HepG2 (cell line): ENCODE results near the gene ZFHX3. TPM values are rescaled to one million over a fixed set of nuclear protein-coding genes. Genes with fewer than 3 reads are reported as not detected.
A peak's percentile ranks its signal among the peaks of the same experiment; 100 is the strongest.

ENCODE experiments used
- CHD4 ChIP-seq: fragments of 200-600 bp; sonication (generic); IDR thresholded peaks from 2 replicates; pipeline ENCODE4 v1.7.0; 2017; ENCODE audit warnings: mild to moderate bottlenecking, low read length, borderline replicate concordance
- FOXA3 ChIP-seq: IDR thresholded peaks from 2 replicates; pipeline ENCODE4 v1.6.1; 2016; ENCODE audit warnings: missing genetic modification reagents, missing compliant biosample characterization
- FOXC1 ChIP-seq: sonication (generic); formaldehyde crosslinking; IDR thresholded peaks from 2 replicates; pipeline ENCODE4 v1.8.0; 2022; ENCODE audit warnings: mild to moderate bottlenecking, missing genetic modification reagents, borderline replicate concordance
- GPN1 ChIP-seq: sonication (generic); formaldehyde crosslinking; IDR thresholded peaks from 2 replicates; pipeline ENCODE4 v1.5.1; 2020; ENCODE audit warnings: missing genetic modification reagents, borderline replicate concordance
- HMG20B ChIP-seq: conservative IDR thresholded peaks from 2 replicates; pipeline ENCODE4 v1.6.1; 2016; ENCODE audit warnings: missing genetic modification reagents, missing compliant biosample characterization
- JUNB ChIP-seq: sonication (generic); formaldehyde crosslinking; IDR thresholded peaks from 2 replicates; pipeline ENCODE4 v1.8.0; 2022; ENCODE audit warnings: missing genetic modification reagents, mild to moderate bottlenecking, borderline replicate concordance
- MAFK ChIP-seq, 2 experiments: IDR thresholded peaks in 1 of 2; conservative IDR thresholded peaks in 1 of 2; 2 replicates each; pipeline ENCODE4 v1.6.1; 2011; ENCODE audit warnings: improper control_type of control experiment in 2 of 2, low read length in 2 of 2
- MTF1 ChIP-seq: sonication (generic); formaldehyde crosslinking; IDR thresholded peaks from 2 replicates; pipeline ENCODE4 v1.5.0; 2020; ENCODE audit warnings: missing genetic modification reagents
- NAIF1 ChIP-seq: sonication (generic); formaldehyde crosslinking; IDR thresholded peaks from 2 replicates; pipeline ENCODE4 v1.5.0; 2020; ENCODE audit warnings: mild to moderate bottlenecking, missing genetic modification reagents, borderline replicate concordance
- NPAS2 ChIP-seq: sonication (generic); formaldehyde crosslinking; IDR thresholded peaks from 2 replicates; pipeline ENCODE4 v1.8.0; 2022; ENCODE audit warnings: mild to moderate bottlenecking, missing genetic modification reagents, borderline replicate concordance
- SNAI1 ChIP-seq: sonication (generic); formaldehyde crosslinking; IDR thresholded peaks from 2 replicates; pipeline ENCODE4 v1.5.0; 2020; ENCODE audit warnings: mild to moderate bottlenecking, missing genetic modification reagents, borderline replicate concordance
- SPEN ChIP-seq: sonication (generic); formaldehyde crosslinking; IDR thresholded peaks from 2 replicates; pipeline ENCODE4 v1.5.1; 2020; ENCODE audit warnings: low read depth, mild to moderate bottlenecking, missing genetic modification reagents
- SRF ChIP-seq: IDR thresholded peaks from 2 replicates; pipeline ENCODE4 v1.6.1; 2011; ENCODE audit warnings: mild to moderate bottlenecking, low read depth, low read length, moderate library complexity
- U2AF2 ChIP-seq: fragments of 200-400 bp; formaldehyde crosslinking; IDR thresholded peaks from 2 replicates; pipeline ENCODE4 v1.6.1; 2017; ENCODE audit warnings: low read depth, mild to moderate bottlenecking, low read length
- ZKSCAN5 ChIP-seq: sonication (generic); formaldehyde crosslinking; IDR thresholded peaks from 2 replicates; pipeline ENCODE4 v1.5.1; 2020; ENCODE audit warnings: mild to moderate bottlenecking, missing genetic modification reagents
- ZMYM4 ChIP-seq: sonication (generic); formaldehyde crosslinking; IDR thresholded peaks from 2 replicates; pipeline ENCODE4 v1.8.1; 2023; ENCODE audit warnings: mild to moderate bottlenecking, missing genetic modification reagents
- ZNF180 ChIP-seq: sonication (generic); formaldehyde crosslinking; IDR thresholded peaks from 2 replicates; pipeline ENCODE4 v1.4.0; 2020; ENCODE audit warnings: low read depth, missing genetic modification reagents, borderline replicate concordance
- ZNF30 ChIP-seq: sonication (generic); formaldehyde crosslinking; IDR thresholded peaks from 2 replicates; pipeline ENCODE4 v1.5.0; 2020; ENCODE audit warnings: mild to moderate bottlenecking, missing genetic modification reagents
- ZNF550 ChIP-seq: sonication (generic); formaldehyde crosslinking; IDR thresholded peaks from 2 replicates; pipeline ENCODE4 v1.4.0; 2020; ENCODE audit warnings: mild to moderate bottlenecking, missing genetic modification reagents, borderline replicate concordance
- ZNF572 ChIP-seq: sonication (generic); formaldehyde crosslinking; IDR thresholded peaks from 2 replicates; pipeline ENCODE4 v1.5.1; 2020; ENCODE audit warnings: mild to moderate bottlenecking, missing genetic modification reagents
- ZNF614 ChIP-seq: IDR thresholded peaks from 2 replicates; pipeline ENCODE4 v1.6.1; 2018; ENCODE audit warnings: missing biosample characterization, missing genetic modification reagents, inconsistent platforms, borderline replicate concordance
- ZNF768 ChIP-seq: sonication (generic); formaldehyde crosslinking; IDR thresholded peaks from 2 replicates; pipeline ENCODE4 v1.4.0; 2020; ENCODE audit warnings: missing genetic modification reagents
- polyA plus RNA-seq, 8 experiments: library from polyadenylated mRNA; depleted of rRNA in 3 of 8; stranded (reverse) in 7 of 8; unstranded in 1 of 8; fragments of >200 nt; fragmentation: Illumina TruSeq in 4 of 8; extraction: Trizol in 4 of 8; gene quantifications; 2 replicates each; pipeline versions ENCODE4 v1.2.1 to v1.2.3, GENCODE V29; 2011 to 2016; ENCODE audit warnings: low read depth in 4 of 8, missing spikeins in 1 of 8, mixed read lengths in 1 of 8; ENCODE audit not compliant: insufficient read depth in 1 of 8
- total RNA-seq, 5 experiments: library from RNA; depleted of rRNA; stranded (reverse); fragments of >200 nt; fragmentation: Illumina TruSeq; extraction: Trizol; gene quantifications; 2 replicates each; pipeline ENCODE4 v1.2.3, GENCODE V29; 2016; ENCODE audit warnings: low read depth in 1 of 5
- TF ChIP-seq, protein P1 (sequence below): sonication (generic); formaldehyde crosslinking; IDR thresholded peaks from 2 replicates; pipeline ENCODE4 v1.4.0; 2020; ENCODE audit warnings: mild to moderate bottlenecking, missing genetic modification reagents
- TF ChIP-seq, protein P2 (sequence below): sonication (generic); formaldehyde crosslinking; conservative IDR thresholded peaks from 2 replicates; pipeline ENCODE4 v1.8.0; 2022; ENCODE audit warnings: low read depth, missing genetic modification reagents
- TF ChIP-seq, protein P3 (sequence below): sonication (generic); formaldehyde crosslinking; IDR thresholded peaks from 2 replicates; pipeline ENCODE4 v1.5.1; 2020; ENCODE audit warnings: missing genetic modification reagents, mild to moderate bottlenecking, borderline replicate concordance

ZFHX3 gene
- total and polyA plus RNA-seq, 2 of the 13 experiments (the other 11 are each of a cell fraction or from before 2014, with no cell fraction given), result 5.0 to 6.0 TPM

DNA sequence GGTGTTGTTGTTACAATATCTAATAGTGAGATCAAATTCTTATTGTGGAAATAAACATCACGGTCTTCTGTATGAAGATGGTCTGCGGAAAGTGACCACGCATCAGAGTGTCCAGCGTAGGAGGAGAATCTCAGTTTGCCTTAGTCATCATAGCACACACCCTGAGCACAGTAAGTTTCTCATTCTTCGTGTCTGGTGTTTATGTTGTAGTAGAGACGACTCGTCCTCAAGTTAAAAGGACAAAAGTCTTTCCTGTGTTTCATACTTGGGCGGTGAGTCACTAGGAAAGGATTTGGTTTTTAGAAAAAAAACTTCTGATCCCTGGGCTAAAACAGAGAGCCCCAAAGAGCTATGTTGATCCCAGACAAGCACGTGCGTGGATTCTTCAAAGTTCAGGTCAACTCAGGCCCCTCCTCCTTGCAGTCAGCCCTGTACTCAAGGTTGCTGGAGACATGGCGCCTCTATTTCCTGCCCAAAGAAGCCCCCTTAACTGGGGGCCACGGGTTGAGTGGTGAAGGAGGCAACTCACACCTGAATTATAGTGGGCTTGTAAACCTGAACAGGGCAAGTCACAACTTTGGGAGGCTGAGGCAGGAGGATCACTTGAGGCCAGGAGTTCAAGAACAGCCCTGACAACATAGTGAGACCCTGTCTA is 170.4 kb downstream of the ZFHX3 start (continued):
- TF ChIP-seq, protein P1, sequence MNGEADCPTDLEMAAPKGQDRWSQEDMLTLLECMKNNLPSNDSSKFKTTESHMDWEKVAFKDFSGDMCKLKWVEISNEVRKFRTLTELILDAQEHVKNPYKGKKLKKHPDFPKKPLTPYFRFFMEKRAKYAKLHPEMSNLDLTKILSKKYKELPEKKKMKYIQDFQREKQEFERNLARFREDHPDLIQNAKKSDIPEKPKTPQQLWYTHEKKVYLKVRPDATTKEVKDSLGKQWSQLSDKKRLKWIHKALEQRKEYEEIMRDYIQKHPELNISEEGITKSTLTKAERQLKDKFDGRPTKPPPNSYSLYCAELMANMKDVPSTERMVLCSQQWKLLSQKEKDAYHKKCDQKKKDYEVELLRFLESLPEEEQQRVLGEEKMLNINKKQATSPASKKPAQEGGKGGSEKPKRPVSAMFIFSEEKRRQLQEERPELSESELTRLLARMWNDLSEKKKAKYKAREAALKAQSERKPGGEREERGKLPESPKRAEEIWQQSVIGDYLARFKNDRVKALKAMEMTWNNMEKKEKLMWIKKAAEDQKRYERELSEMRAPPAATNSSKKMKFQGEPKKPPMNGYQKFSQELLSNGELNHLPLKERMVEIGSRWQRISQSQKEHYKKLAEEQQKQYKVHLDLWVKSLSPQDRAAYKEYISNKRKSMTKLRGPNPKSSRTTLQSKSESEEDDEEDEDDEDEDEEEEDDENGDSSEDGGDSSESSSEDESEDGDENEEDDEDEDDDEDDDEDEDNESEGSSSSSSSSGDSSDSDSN (CRISPR knock-in tag), result no peak
- TF ChIP-seq GPN1 (CRISPR knock-in tag), result no peak
- no peak for TF ChIP-seq SRF
- no peak for TF ChIP-seq ZNF30 (CRISPR knock-in tag)
- TF ChIP-seq SPEN (CRISPR knock-in tag), result no peak
- TF ChIP-seq MTF1 (CRISPR knock-in tag), result no peak
- TF ChIP-seq CHD4, result peak; percentile 62; the same call in 1 of the 2 replicates
- peak; percentile 89 for TF ChIP-seq FOXA3 (CRISPR knock-in tag)
- TF ChIP-seq FOXC1 (CRISPR knock-in tag), result no peak; the same call in 1 of the 2 replicates
- peak; percentile 81 for TF ChIP-seq HMG20B (CRISPR knock-in tag)
- TF ChIP-seq NAIF1 (CRISPR knock-in tag), result peak; percentile 69; the same call in 1 of the 2 replicates
- no peak for TF ChIP-seq SNAI1 (CRISPR knock-in tag)
- TF ChIP-seq U2AF2, result no peak
- TF ChIP-seq ZKSCAN5 (CRISPR knock-in tag), result no peak
- TF ChIP-seq, protein P2, sequence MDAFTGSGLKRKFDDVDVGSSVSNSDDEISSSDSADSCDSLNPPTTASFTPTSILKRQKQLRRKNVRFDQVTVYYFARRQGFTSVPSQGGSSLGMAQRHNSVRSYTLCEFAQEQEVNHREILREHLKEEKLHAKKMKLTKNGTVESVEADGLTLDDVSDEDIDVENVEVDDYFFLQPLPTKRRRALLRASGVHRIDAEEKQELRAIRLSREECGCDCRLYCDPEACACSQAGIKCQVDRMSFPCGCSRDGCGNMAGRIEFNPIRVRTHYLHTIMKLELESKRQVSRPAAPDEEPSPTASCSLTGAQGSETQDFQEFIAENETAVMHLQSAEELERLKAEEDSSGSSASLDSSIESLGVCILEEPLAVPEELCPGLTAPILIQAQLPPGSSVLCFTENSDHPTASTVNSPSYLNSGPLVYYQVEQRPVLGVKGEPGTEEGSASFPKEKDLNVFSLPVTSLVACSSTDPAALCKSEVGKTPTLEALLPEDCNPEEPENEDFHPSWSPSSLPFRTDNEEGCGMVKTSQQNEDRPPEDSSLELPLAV (CRISPR knock-in tag), result no peak
- no peak for TF ChIP-seq ZNF572 (CRISPR knock-in tag)
- TF ChIP-seq ZMYM4 (CRISPR knock-in tag), result peak; percentile 58
- TF ChIP-seq, protein P3, sequence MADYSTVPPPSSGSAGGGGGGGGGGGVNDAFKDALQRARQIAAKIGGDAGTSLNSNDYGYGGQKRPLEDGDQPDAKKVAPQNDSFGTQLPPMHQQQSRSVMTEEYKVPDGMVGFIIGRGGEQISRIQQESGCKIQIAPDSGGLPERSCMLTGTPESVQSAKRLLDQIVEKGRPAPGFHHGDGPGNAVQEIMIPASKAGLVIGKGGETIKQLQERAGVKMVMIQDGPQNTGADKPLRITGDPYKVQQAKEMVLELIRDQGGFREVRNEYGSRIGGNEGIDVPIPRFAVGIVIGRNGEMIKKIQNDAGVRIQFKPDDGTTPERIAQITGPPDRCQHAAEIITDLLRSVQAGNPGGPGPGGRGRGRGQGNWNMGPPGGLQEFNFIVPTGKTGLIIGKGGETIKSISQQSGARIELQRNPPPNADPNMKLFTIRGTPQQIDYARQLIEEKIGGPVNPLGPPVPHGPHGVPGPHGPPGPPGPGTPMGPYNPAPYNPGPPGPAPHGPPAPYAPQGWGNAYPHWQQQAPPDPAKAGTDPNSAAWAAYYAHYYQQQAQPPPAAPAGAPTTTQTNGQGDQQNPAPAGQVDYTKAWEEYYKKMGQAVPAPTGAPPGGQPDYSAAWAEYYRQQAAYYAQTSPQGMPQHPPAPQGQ, result 0 out of 2 replicates have a peak, but pooled peaks have one; percentile 86
- TF ChIP-seq ZNF614, result peak; percentile 71; the same call in 1 of the 2 replicates
- TF ChIP-seq MAFK (conservative IDR thresholded peaks at IDR 0.05 in 1 of 2, IDR thresholded peaks at IDR 0.05 in 1 of 2; ENCODE audit: low read length in 2 of 2), result peak; percentile 73 to 81
- no peak for TF ChIP-seq ZNF180 (CRISPR knock-in tag)
- TF ChIP-seq JUNB (CRISPR knock-in tag), result peak; percentile 97
- TF ChIP-seq NPAS2, result no peak
- TF ChIP-seq ZNF768 (CRISPR knock-in tag), result peak; percentile 28; the same call in 1 of the 2 replicates
- no peak; the same call in 1 of the 2 replicates for TF ChIP-seq ZNF550 (CRISPR knock-in tag)
